PC-9 (cell line): ENCODE measurements around the gene MAGI1. TPM values are rescaled to one million over a fixed set of nuclear protein-coding genes. Genes with fewer than 3 reads are reported as not detected.

ENCODE experiments used
- BruUV-seq: library from RNA; stranded (reverse); fragments of 400-500 nt; replicated peaks from 2 replicates; lab custom pipeline; 2021; lab: Mats Ljungman, UMichigan
- CTCF ChIA-PET: fragments of 300-600 bp; sonication (Branson Sonifier 250); formaldehyde crosslinking; loops from one replicate; lab custom pipeline; 2022; ENCODE audit warnings: antibody characterized with exemption; lab: Charles Lee
- POLR2A ChIA-PET: fragments of 300-600 bp; sonication (Branson Sonifier 250); formaldehyde crosslinking; loops from one replicate; lab custom pipeline; 2022; ENCODE audit warnings: antibody characterized with exemption; ENCODE audit not compliant: unreplicated experiment; lab: Charles Lee
- DNase-seq, 2 experiments: peaks; one replicate each; pipeline versions ENCODE4 v3.0.0 to v3.0.0-alpha.2; 2015 to 2022; ENCODE audit warnings: mixed read lengths in 1 of 2
- H2AFZ ChIP-seq: fragments of 200-600 bp; sonication (generic); 2 replicates; pipeline ENCODE4 v1.8.1; 2017; ENCODE audit warnings: antibody characterized with exemption
- H3F3A ChIP-seq: fragments of 200-600 bp; sonication (generic); 2 replicates; pipeline ENCODE4 v1.8.1; 2017; ENCODE audit warnings: antibody characterized with exemption, mild to moderate bottlenecking, low read depth; ENCODE audit not compliant: insufficient read depth
- H3K27ac ChIP-seq: fragments of 200-600 bp; sonication (generic); 2 replicates; pipeline ENCODE4 v1.6.1; 2016; ENCODE audit warnings: mixed run types
- H3K27me3 ChIP-seq: fragments of 200-600 bp; sonication (generic); 2 replicates; pipeline ENCODE4 v1.6.1; 2016; ENCODE audit warnings: low read depth, mixed run types; ENCODE audit not compliant: insufficient read depth
- H3K36me3 ChIP-seq: fragments of 200-600 bp; sonication (generic); 2 replicates; pipeline ENCODE4 v1.6.1; 2016; ENCODE audit warnings: low read depth, mixed run types
- H3K4me1 ChIP-seq: fragments of 200-600 bp; sonication (generic); replicated peaks from 2 replicates; pipeline ENCODE4 v1.6.1; 2016; ENCODE audit warnings: mixed run types; ENCODE audit not compliant: insufficient read depth
- H3K4me2 ChIP-seq: fragments of 200-600 bp; sonication (generic); 2 replicates; pipeline ENCODE4 v1.6.1; 2017; ENCODE audit warnings: mixed run types
- H3K4me3 ChIP-seq: fragments of 200-600 bp; sonication (generic); 2 replicates; pipeline ENCODE4 v1.6.1; 2016; ENCODE audit warnings: mixed run types
- H3K79me2 ChIP-seq: fragments of 200-600 bp; sonication (generic); 2 replicates; pipeline ENCODE4 v1.6.1; 2017; ENCODE audit warnings: low read depth, mixed run types
- H3K9me2 ChIP-seq: fragments of 200-600 bp; sonication (generic); 2 replicates; pipeline ENCODE4 v1.8.1; 2017; ENCODE audit warnings: mild to moderate bottlenecking; ENCODE audit not compliant: insufficient read depth
- H3K9me3 ChIP-seq: fragments of 200-600 bp; sonication (generic); 2 replicates; pipeline ENCODE4 v1.8.1; 2016; ENCODE audit warnings: low read depth; ENCODE audit not compliant: insufficient read depth
- H4K20me1 ChIP-seq: fragments of 200-600 bp; sonication (generic); 2 replicates; pipeline ENCODE4 v1.8.1; 2017; ENCODE audit not compliant: insufficient read depth
- EZH2 ChIP-seq: fragments of 200-600 bp; sonication (generic); IDR thresholded peaks from 2 replicates; pipeline ENCODE4 v1.8.0; 2017; ENCODE audit warnings: antibody characterized with exemption, low read depth
- intact Hi-C: fragments of 100-400 bp; cut with micrococcal nuclease; formaldehyde crosslinking; loops from one replicate; pipeline ENCODE4 v1.10.0; 2022; ENCODE audit not compliant: unreplicated experiment
- total RNA-seq: library from RNA; stranded (reverse); gene quantifications from 2 replicates; pipeline ENCODE4 v1.2.3, GENCODE V29; 2021
- TF ChIP-seq, protein P1 (sequence below): fragments of 200-600 bp; sonication (generic); conservative IDR thresholded peaks from 2 replicates; pipeline ENCODE4 v1.6.1; 2017; ENCODE audit warnings: mixed run types, antibody characterized with exemption, mild to moderate bottlenecking, moderate library complexity

Gene MAGI1
- total RNA-seq, 1 experiment from 2014 or later, result 23.3 TPM

DNA sequence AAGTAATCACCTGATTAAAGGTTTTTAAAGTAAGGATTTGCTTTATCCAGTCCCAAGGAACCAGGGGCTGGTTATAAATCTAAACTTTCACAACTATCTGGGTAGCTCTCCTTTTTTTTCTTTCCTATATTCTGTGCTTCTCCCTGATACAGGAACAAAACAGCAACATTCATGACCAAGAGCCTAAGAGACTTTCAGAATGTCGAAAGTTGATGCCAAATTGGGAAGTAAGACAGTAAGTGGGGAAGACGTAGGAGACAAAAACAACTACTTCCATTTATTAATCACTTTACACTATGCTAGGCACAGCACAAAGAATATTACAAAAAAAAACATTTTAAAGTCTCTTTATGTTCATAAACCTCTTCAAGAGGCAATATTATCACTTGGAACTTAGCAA is 211.6 kb downstream of the MAGI1 start:
- Histone ChIP-seq H2AFZ (no peak overlapping the region), H3F3A (no peaks in the 10 kb centered on the region), H4K20me1 (no peaks in the 10 kb centered on the region), H3K36me3 (no peaks in the 10 kb centered on the region), H3K4me3 (no peak overlapping the region), H3K9me2 (no peaks in the 10 kb centered on the region), H3K4me1 (peaks cover 7% of the 10 kb centered on the region), H3K79me2 (no peaks in the 10 kb centered on the region; the same call in 1 of the 2 replicates), H3K27me3 (no peaks in the 10 kb centered on the region), H3K4me2 (no peak overlapping the region), H3K9me3 (no peaks in the 10 kb centered on the region), H3K27ac (no peak overlapping the region)
- no TSS peak for BruUV-seq
- CTCF ChIA-PET, result no interaction called here
- intact Hi-C loops, result no loop called here
- TF ChIP-seq, protein P1, sequence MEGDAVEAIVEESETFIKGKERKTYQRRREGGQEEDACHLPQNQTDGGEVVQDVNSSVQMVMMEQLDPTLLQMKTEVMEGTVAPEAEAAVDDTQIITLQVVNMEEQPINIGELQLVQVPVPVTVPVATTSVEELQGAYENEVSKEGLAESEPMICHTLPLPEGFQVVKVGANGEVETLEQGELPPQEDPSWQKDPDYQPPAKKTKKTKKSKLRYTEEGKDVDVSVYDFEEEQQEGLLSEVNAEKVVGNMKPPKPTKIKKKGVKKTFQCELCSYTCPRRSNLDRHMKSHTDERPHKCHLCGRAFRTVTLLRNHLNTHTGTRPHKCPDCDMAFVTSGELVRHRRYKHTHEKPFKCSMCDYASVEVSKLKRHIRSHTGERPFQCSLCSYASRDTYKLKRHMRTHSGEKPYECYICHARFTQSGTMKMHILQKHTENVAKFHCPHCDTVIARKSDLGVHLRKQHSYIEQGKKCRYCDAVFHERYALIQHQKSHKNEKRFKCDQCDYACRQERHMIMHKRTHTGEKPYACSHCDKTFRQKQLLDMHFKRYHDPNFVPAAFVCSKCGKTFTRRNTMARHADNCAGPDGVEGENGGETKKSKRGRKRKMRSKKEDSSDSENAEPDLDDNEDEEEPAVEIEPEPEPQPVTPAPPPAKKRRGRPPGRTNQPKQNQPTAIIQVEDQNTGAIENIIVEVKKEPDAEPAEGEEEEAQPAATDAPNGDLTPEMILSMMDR, result no peak
- no peak for TF ChIP-seq EZH2
- POLR2A ChIA-PET, result no interaction called here
- no peak for DNase-seq

DNA sequence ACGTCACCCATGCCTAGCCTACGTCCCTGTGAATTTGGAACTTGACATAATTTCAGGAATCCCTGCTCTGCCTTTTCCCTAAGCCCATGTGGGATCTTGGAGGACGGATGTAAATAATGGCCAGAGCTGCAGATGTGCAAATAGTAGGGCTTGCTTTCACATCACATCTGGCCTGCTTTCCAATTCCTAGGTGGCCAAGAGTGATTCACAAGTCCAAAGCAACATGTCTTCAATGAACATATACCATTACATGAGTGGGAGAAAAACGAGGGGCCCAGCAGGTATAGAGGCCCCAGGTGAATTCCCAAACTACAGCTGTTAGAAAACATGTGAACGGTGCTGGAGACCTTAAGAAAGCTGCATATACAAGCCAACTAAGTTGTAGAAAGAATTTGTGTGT is 214.6 kb downstream of the MAGI1 start:
- CTCF ChIA-PET, result no interaction called here
- POLR2A ChIA-PET, result no interaction called here
- H3K79me2 ChIP-seq, result no peaks in the 10 kb centered on the region; the same call in 1 of the 2 replicates
- BruUV-seq, result no TSS peak
- TF ChIP-seq, protein P1, result no peak
- TF ChIP-seq EZH2, result no peak
- intact Hi-C loops, result no loop called here
- DNase-seq, result no peak
- H4K20me1 ChIP-seq, result no peaks in the 10 kb centered on the region
- H3K4me1 ChIP-seq, result no peaks in the 10 kb centered on the region
- H3F3A ChIP-seq, result no peaks in the 10 kb centered on the region; the same call in 1 of the 2 replicates
- H3K9me2 ChIP-seq, result no peaks in the 10 kb centered on the region
- no peak overlapping the region for H3K27ac ChIP-seq
- H3K4me3 ChIP-seq, result no peak overlapping the region
- no peak overlapping the region for H2AFZ ChIP-seq
- no peak overlapping the region for H3K4me2 ChIP-seq
- H3K27me3 ChIP-seq, result no peaks in the 10 kb centered on the region
- H3K36me3 ChIP-seq, result no peaks in the 10 kb centered on the region
- no peaks in the 10 kb centered on the region for H3K9me3 ChIP-seq

DNA sequence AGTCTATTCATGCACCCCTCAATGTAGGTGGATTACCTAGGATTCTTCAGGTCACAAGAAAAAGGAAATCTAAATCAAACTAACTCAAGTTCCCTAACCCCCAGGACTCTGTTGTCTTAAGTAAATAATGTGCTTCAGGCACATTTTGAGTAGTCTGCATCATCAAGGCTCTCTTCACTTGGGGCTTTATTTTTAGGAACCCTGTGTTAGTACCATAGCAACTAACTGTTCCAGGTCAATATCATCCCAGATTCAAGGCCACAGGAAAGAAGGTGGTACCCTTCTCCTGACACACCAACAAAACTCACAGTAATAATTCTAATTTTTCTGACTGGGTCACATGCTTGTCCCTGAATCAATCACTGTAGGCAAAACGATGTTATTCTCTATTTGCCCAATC is 218.1 kb downstream of the MAGI1 start:
- Histone ChIP-seq H3K79me2 (peaks cover 3% of the 10 kb centered on the region; the same call in 1 of the 2 replicates), H3K4me2 (no peak overlapping the region), H4K20me1 (no peaks in the 10 kb centered on the region), H3K27me3 (no peaks in the 10 kb centered on the region), H3K9me2 (no peaks in the 10 kb centered on the region), H3K4me3 (no peak overlapping the region), H3K36me3 (no peaks in the 10 kb centered on the region), H3K9me3 (no peaks in the 10 kb centered on the region), H3K4me1 (no peaks in the 10 kb centered on the region), H2AFZ (no peak overlapping the region), H3K27ac (no peak overlapping the region), H3F3A (no peaks in the 10 kb centered on the region; the same call in 1 of the 2 replicates)
- ChIA-PET POLR2A (no interaction called here), CTCF (no interaction called here)
- intact Hi-C loops, result no loop called here
- BruUV-seq, result no TSS peak
- no peak for DNase-seq
- no peak for TF ChIP-seq EZH2
- TF ChIP-seq, protein P1, result no peak
